Loucy (cell line): ENCODE data around the gene RGS1.
A peak's percentile ranks its signal among the peaks of the same experiment; 100 is the strongest.

Experiments used
- H2AFZ ChIP-seq: fragments of 200-600 bp; sonication (generic); 2 replicates; pipeline ENCODE4 v1.6.0; 2016; ENCODE audit warnings: antibody characterized with exemption, mild to moderate bottlenecking, low read length, moderate library complexity
- H3F3A ChIP-seq: fragments of 200-600 bp; 2 replicates; pipeline ENCODE4 v1.6.0; 2016; ENCODE audit warnings: antibody characterized with exemption, low read depth, mild to moderate bottlenecking
- H3K27me3 ChIP-seq: fragments of 200-600 bp; sonication (generic); 2 replicates; pipeline ENCODE4 v1.6.1; 2014; ENCODE audit warnings: low read length, mild to moderate bottlenecking; ENCODE audit not compliant: insufficient read depth, poor library complexity, severe bottlenecking
- H3K36me3 ChIP-seq: fragments of 200-600 bp; sonication (generic); 2 replicates; pipeline ENCODE4 v1.6.1; 2016; ENCODE audit warnings: low read length; ENCODE audit not compliant: insufficient read depth
- H3K4me1 ChIP-seq: fragments of 200-600 bp; sonication (generic); 2 replicates; pipeline ENCODE4 v1.5.1; 2014; ENCODE audit warnings: low read length, mild to moderate bottlenecking; ENCODE audit not compliant: insufficient read depth, poor library complexity, severe bottlenecking
- H3K4me2 ChIP-seq: fragments of 200-600 bp; sonication (generic); 2 replicates; pipeline ENCODE4 v1.6.0; 2014; ENCODE audit warnings: antibody characterized with exemption, low read length, low read depth, mild to moderate bottlenecking; ENCODE audit not compliant: poor library complexity, severe bottlenecking
- H3K4me3 ChIP-seq: fragments of 200-600 bp; sonication (generic); 2 replicates; pipeline ENCODE4 v1.5.1; 2014; ENCODE audit warnings: low read length, mild to moderate bottlenecking, mixed read lengths; ENCODE audit not compliant: poor library complexity, severe bottlenecking
- H3K79me2 ChIP-seq: fragments of 200-600 bp; sonication (generic); 2 replicates; pipeline ENCODE4 v1.6.1; 2014; ENCODE audit warnings: low read length; ENCODE audit not compliant: insufficient read depth
- H3K9ac ChIP-seq: fragments of 200-600 bp; sonication (generic); 2 replicates; pipeline ENCODE4 v1.6.0; 2014; ENCODE audit warnings: mild to moderate bottlenecking, low read depth, low read length, moderate library complexity; ENCODE audit not compliant: poor library complexity, severe bottlenecking
- H3K9me2 ChIP-seq: fragments of 200-600 bp; sonication (generic); replicated peaks from 2 replicates; pipeline ENCODE4 v1.6.1; 2016; ENCODE audit warnings: low read depth, low read length, mixed read lengths
- H3K9me3 ChIP-seq: fragments of 200-600 bp; sonication (generic); 2 replicates; pipeline ENCODE4 v1.6.1; 2014; ENCODE audit warnings: mild to moderate bottlenecking, antibody characterized with exemption, low read length, low read depth; ENCODE audit not compliant: insufficient read depth
- H4K20me1 ChIP-seq: fragments of 200-600 bp; sonication (generic); 2 replicates; pipeline ENCODE4 v1.6.0; 2014; ENCODE audit warnings: antibody characterized with exemption, low read length, mild to moderate bottlenecking; ENCODE audit not compliant: insufficient read depth, poor library complexity, severe bottlenecking
- CTCF ChIP-seq: fragments of 200-600 bp; sonication (generic); conservative IDR thresholded peaks from 2 replicates; pipeline ENCODE4 v1.5.1; 2014; ENCODE audit warnings: mild to moderate bottlenecking, antibody characterized with exemption, low read length
- EZH2phosphoT487 ChIP-seq: fragments of 200-600 bp; IDR thresholded peaks from 2 replicates; pipeline ENCODE4 v1.6.1; 2018; ENCODE audit warnings: antibody characterized with exemption, mild to moderate bottlenecking, moderate library complexity, borderline replicate concordance

The RGS1 gene

GRCh38 chr1:192579010-192579738 is 3.6 kb downstream of the RGS1 start:
- no peaks in the 10 kb centered on the region for H4K20me1 ChIP-seq
- TF ChIP-seq CTCF (no peak), EZH2phosphoT487 (no peak)
- H3K79me2 ChIP-seq, result no peaks in the 10 kb centered on the region
- no peaks in the 10 kb centered on the region for H3K36me3 ChIP-seq
- no peak overlapping the region for H2AFZ ChIP-seq
- H3K9ac ChIP-seq, result no peak overlapping the region
- H3K9me3 ChIP-seq, result no peaks in the 10 kb centered on the region
- H3K9me2 ChIP-seq, result no peaks in the 10 kb centered on the region
- no peaks in the 10 kb centered on the region for H3K27me3 ChIP-seq
- peaks cover 11% of the 10 kb centered on the region for H3K4me1 ChIP-seq
- H3K4me2 ChIP-seq, result no peak overlapping the region
- no peak overlapping the region for H3K4me3 ChIP-seq
- no peaks in the 10 kb centered on the region for H3F3A ChIP-seq

GRCh38 chr1:192580351-192580962 is 4.9 kb downstream of the RGS1 start:
- Histone ChIP-seq H2AFZ (no peak overlapping the region), H3F3A (no peaks in the 10 kb centered on the region), H3K4me3 (no peak overlapping the region), H3K79me2 (no peaks in the 10 kb centered on the region), H3K9ac (no peak overlapping the region), H3K4me1 (peaks cover 10% of the 10 kb centered on the region), H3K4me2 (no peak overlapping the region), H3K9me2 (no peaks in the 10 kb centered on the region), H3K36me3 (no peaks in the 10 kb centered on the region), H3K9me3 (no peaks in the 10 kb centered on the region), H4K20me1 (no peaks in the 10 kb centered on the region), H3K27me3 (no peaks in the 10 kb centered on the region)
- TF ChIP-seq EZH2phosphoT487 (no peak), CTCF (peak; percentile 78)

GRCh38 chr1:192581131-192581927 is 5.8 kb downstream of the RGS1 start:
- no peaks in the 10 kb centered on the region for H3F3A ChIP-seq
- no peaks in the 10 kb centered on the region for H3K36me3 ChIP-seq
- H3K4me2 ChIP-seq, result no peak overlapping the region
- no peaks in the 10 kb centered on the region for H4K20me1 ChIP-seq
- no peak overlapping the region for H3K4me3 ChIP-seq
- no peaks in the 10 kb centered on the region for H3K9me3 ChIP-seq
- TF ChIP-seq EZH2phosphoT487 (no peak), CTCF (no peak)
- no peaks in the 10 kb centered on the region for H3K79me2 ChIP-seq
- no peaks in the 10 kb centered on the region for H3K9me2 ChIP-seq
- H3K27me3 ChIP-seq, result no peaks in the 10 kb centered on the region
- H3K9ac ChIP-seq, result no peak overlapping the region
- no peak overlapping the region for H2AFZ ChIP-seq
- peaks cover 6% of the 10 kb centered on the region for H3K4me1 ChIP-seq
